Suprapubic skin (tissue), 3 donors: ENCODE data around the gene FGF3.

ENCODE experiments used
- POLR2AphosphoS5 ChIP-seq, 3 donors: sonication (generic); formaldehyde crosslinking; IDR thresholded peaks; one replicate each; pipeline ENCODE4 v1.6.1; 2017; ENCODE audit warnings: antibody characterized with exemption in 3 of 3
- TF ChIP-seq, protein P1 (sequence below), 2 donors: fragments of 200-600 bp in 1 of 2; fragments of 450-650 bp in 1 of 2; sonication (generic) in 1 of 2; IDR thresholded peaks; one replicate each; pipeline ENCODE4 v1.5.1; 2016 to 2019; ENCODE audit warnings: antibody characterized with exemption in 2 of 2, mild to moderate bottlenecking in 1 of 2, moderate library complexity in 1 of 2

DNA sequence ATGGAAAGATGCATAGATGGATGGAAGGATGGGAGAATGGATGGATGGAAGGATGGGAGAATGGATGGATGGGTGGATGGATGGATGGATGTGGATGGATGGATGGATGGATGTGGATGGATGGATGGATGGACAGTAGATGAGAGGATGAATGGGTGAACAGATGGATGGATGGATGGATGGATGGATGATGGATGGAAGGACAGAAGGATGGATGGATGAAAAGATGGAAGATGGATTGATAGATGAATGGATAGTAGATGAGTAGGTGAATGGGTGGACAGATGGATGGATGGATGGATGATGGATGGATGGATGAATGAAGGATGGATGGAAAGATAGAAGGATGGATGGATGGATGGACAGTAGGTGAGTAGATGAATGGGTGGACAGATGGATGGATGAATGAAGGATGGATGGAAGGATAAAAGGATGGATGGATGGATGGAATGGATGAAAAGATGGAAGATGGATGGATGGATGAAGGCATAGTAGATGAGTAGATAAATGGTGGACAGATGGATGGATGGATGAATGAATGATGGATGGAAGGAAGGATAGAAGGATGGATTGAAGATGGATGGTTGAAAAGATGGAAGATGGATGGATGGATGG lies 15.5 kb downstream of the FGF3 start:
- TF ChIP-seq, protein P1, sequence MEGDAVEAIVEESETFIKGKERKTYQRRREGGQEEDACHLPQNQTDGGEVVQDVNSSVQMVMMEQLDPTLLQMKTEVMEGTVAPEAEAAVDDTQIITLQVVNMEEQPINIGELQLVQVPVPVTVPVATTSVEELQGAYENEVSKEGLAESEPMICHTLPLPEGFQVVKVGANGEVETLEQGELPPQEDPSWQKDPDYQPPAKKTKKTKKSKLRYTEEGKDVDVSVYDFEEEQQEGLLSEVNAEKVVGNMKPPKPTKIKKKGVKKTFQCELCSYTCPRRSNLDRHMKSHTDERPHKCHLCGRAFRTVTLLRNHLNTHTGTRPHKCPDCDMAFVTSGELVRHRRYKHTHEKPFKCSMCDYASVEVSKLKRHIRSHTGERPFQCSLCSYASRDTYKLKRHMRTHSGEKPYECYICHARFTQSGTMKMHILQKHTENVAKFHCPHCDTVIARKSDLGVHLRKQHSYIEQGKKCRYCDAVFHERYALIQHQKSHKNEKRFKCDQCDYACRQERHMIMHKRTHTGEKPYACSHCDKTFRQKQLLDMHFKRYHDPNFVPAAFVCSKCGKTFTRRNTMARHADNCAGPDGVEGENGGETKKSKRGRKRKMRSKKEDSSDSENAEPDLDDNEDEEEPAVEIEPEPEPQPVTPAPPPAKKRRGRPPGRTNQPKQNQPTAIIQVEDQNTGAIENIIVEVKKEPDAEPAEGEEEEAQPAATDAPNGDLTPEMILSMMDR (IDR thresholded peaks at IDR 0.05), result no peak
- no peak for TF ChIP-seq POLR2AphosphoS5 (IDR thresholded peaks at IDR 0.05)
